Peyer's patch (tissue), 4 donors: ENCODE measurements around the gene FSTL5.

Experiments
- POLR2A ChIP-seq, 2 donors: fragments of 450-650 bp; IDR thresholded peaks; one replicate each; pipeline ENCODE4 v1.5.1; 2017; ENCODE audit warnings: antibody characterized with exemption in 2 of 2, mild to moderate bottlenecking in 2 of 2, moderate library complexity in 2 of 2
- TF ChIP-seq, protein P1 (sequence below), 6 experiments: fragments of 450-650 bp in 4 of 6; fragments of 200-600 bp in 2 of 6; sonication (generic) in 1 of 6; IDR thresholded peaks; one replicate each; pipeline ENCODE4 v1.5.1; 2017 to 2019; ENCODE audit warnings: antibody characterized with exemption in 6 of 6, mild to moderate bottlenecking in 3 of 6, moderate library complexity in 1 of 6

DNA sequence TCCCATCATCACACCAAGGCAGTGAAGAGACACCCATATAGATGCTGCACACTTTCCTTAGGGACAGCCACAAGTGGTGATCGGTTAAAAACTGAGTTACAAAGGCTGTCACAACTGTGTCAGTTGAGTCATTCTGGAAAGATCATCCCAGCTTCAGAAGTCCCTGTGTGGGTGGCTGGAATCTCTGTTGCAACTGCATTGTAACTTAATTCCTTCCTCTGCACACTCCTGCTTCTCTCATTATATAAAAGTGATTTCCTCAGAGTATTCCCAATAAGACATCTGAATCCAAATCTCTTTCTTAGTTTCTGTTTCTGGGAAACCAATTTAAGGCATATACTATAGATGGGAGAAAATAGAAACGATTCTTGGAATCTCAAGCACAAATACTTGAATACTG lies 88.1 kb downstream of the FSTL5 start:
- no peak for TF ChIP-seq POLR2A (IDR thresholded peaks at IDR 0.05)
- TF ChIP-seq, protein P1, sequence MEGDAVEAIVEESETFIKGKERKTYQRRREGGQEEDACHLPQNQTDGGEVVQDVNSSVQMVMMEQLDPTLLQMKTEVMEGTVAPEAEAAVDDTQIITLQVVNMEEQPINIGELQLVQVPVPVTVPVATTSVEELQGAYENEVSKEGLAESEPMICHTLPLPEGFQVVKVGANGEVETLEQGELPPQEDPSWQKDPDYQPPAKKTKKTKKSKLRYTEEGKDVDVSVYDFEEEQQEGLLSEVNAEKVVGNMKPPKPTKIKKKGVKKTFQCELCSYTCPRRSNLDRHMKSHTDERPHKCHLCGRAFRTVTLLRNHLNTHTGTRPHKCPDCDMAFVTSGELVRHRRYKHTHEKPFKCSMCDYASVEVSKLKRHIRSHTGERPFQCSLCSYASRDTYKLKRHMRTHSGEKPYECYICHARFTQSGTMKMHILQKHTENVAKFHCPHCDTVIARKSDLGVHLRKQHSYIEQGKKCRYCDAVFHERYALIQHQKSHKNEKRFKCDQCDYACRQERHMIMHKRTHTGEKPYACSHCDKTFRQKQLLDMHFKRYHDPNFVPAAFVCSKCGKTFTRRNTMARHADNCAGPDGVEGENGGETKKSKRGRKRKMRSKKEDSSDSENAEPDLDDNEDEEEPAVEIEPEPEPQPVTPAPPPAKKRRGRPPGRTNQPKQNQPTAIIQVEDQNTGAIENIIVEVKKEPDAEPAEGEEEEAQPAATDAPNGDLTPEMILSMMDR (IDR thresholded peaks at IDR 0.05): no peak
